HG03439 (cell line): ENCODE data around the gene GLS.
"Not testable (repeated sequence)": the region's sequence is repeated elsewhere in the genome, so short reads cannot be mapped to it uniquely, and the experiment has no call there.

ENCODE experiments used
- ATAC-seq: cut with Tn5 transposase; IDR thresholded peaks from one replicate; pipeline ENCODE4 v1.9.1; 2021; ENCODE audit warnings: mild to moderate bottlenecking, moderate library complexity; ENCODE audit not compliant: unreplicated experiment

GLS gene

GRCh38 chr2:190927301-190927700, 46.7 kb downstream of the GLS start:
- no peak for ATAC-seq

- no peak for ATAC-seq
Observed at GRCh38 chr2:190929919-190930318, 49.3 kb downstream of the GLS start.

GRCh38 chr2:190930411-190930810, 49.8 kb downstream of the GLS start:
- ATAC-seq: no peak

GRCh38 chr2:190932514-190932913, 51.9 kb downstream of the GLS start:
- no peak for ATAC-seq

GRCh38 chr2:190933361-190933760, 52.7 kb downstream of the GLS start:
- no peak for ATAC-seq

GRCh38 chr2:190935054-190935453, 54.4 kb downstream of the GLS start:
- ATAC-seq: no peak

- ATAC-seq: no peak
Observed at GRCh38 chr2:190938771-190939335, 58.2 kb downstream of the GLS start.

GRCh38 chr2:190940454-190940853, 59.8 kb downstream of the GLS start:
- no peak for ATAC-seq

GRCh38 chr2:190941571-190941970, 61.0 kb downstream of the GLS start:
- ATAC-seq: no peak

- no peak for ATAC-seq
Observed at GRCh38 chr2:190942697-190943096, 62.1 kb downstream of the GLS start.

GRCh38 chr2:190943706-190944105, 63.1 kb downstream of the GLS start:
- no peak for ATAC-seq

- no peak for ATAC-seq
Observed at GRCh38 chr2:190947141-190947540, 66.5 kb downstream of the GLS start.

GRCh38 chr2:190947711-190948251, 67.2 kb downstream of the GLS start:
- ATAC-seq: no peak

GRCh38 chr2:190948671-190949070, 68.0 kb downstream of the GLS start:
- ATAC-seq: no peak

- no peak for ATAC-seq
Observed at GRCh38 chr2:190950566-190950991, 70.0 kb downstream of the GLS start.

GRCh38 chr2:190953257-190953656, 72.6 kb downstream of the GLS start:
- ATAC-seq: no peak

- ATAC-seq: no peak
Observed at GRCh38 chr2:190959911-190960788, 79.5 kb downstream of the GLS start.

GRCh38 chr2:190961117-190961516, 80.5 kb downstream of the GLS start:
- not testable (repeated sequence) for ATAC-seq

GRCh38 chr2:190961918-190962487, 81.4 kb downstream of the GLS start:
- no peak for ATAC-seq

- no peak for ATAC-seq
Observed at GRCh38 chr2:190963088-190963487, 82.5 kb downstream of the GLS start.

- no peak for ATAC-seq
Observed at GRCh38 chr2:190964170-190964795, 83.7 kb downstream of the GLS start.
